Hematopoietic multipotent progenitor cell treated with erythropoietin and hydrocortisone succinate and interleukin-3 and kit ligand, for 8 days (in vitro differentiated cells): Measurements from ENCODE around the gene LRRC17.

ENCODE experiments used
- DNase-seq: peaks from one replicate; pipeline ENCODE4 v3.0.0-alpha.2; 2015

Gene LRRC17

DNA sequence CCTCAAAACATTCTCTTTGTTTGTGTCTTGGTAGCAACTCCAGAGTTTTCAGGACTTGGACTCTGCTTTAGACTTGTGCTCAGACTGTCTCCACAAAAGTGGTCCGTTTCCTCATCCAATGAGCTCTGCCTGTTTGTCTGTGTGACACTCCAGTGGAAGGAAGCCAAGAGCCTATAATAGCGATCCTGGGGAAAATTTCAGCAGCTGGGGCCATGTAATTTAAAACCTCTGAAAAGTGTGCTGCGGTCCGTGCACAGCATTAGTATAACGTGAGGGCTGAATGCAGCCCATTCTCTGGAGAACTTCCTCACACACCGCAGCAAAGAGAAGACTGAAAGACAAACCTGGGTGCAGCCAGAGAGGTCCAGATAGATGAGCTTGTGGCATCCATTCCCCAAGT lies at the start of gene LRRC17:
Gene LRRC17, plus strand, starts transcription at position 259 of the 400 bp plus-strand sequence. CDS start 20,914 bp downstream, outside the sequence.
- DNase-seq: no peak

GRCh38 chr7:102864958-102865357 lies 47.8 kb upstream of the LRRC17 start:
- no peak for DNase-seq

- DNase-seq: no peak
These were observed 46.1 kb upstream of the LRRC17 start for GRCh38 chr7:102866535-102867215.

DNA sequence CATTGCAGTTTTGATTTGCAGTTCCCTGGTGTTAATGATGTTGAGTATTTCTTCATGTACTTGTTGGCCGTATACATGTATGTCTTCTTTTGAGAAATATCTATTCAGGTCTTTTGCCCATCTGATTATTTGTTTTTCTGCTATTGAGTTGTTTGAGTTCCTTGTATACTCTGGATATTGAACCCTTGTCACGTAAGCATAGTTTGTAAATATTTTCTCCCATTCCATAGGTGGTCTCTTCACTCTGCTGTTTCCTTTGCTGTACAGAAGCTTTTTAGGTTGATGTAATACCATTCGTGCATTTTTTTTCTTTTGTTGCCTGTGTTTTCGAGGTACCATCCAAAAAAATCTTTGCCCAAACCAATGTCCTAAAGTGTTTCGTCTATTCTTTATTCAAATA lies 43.6 kb upstream of the LRRC17 start:
- DNase-seq: no peak

DNA sequence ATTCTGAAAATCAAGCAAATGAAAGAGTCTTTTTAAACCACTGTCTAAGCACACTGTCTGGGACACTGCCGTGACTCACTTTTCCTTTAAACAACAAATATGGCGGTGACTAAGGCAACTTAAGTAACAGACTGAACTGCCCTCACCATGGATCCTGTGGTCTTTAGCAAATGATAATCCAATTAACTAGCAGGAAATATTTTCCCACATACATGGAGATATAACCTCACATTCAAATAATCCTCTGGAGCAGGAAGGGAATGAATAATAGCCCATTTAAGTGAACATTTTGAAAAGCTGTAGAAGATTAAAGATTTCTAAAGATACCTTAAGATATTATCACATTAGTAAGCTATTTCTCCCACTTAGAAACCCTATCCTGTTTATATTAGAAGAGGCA lies 40.3 kb upstream of the LRRC17 start:
- no peak for DNase-seq

GRCh38 chr7:102873470-102874165 lies 39.2 kb upstream of the LRRC17 start:
- no peak for DNase-seq

GRCh38 chr7:102874166-102874829 lies 38.5 kb upstream of the LRRC17 start:
- DNase-seq: peak; percentile 11

DNA sequence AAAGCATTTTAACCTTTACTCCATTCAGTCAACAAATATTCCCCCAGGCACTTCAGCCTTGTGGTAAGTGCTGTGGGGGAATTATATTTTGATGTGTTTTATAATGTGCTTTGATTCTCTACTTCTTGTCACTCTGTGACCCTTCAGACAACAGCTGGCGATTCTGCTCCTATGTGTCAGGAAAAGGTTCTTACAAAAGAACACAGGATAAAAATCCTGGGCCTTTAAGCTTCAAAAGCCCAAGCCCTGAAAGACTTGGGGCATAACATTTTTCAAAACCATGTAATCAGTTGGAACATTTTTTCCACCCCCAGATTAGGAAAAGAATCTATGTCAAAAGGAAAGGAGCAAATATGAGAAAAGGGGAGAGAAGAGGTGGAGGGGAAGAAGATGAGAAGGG lies 37.8 kb upstream of the LRRC17 start:
- DNase-seq: no peak

GRCh38 chr7:102875700-102876295 lies 37.0 kb upstream of the LRRC17 start:
- DNase-seq: no peak

GRCh38 chr7:102883098-102883860 lies 29.5 kb upstream of the LRRC17 start:
- no peak for DNase-seq

- DNase-seq: no peak
These were observed 24.1 kb upstream of the LRRC17 start for GRCh38 chr7:102888561-102889233.

DNA sequence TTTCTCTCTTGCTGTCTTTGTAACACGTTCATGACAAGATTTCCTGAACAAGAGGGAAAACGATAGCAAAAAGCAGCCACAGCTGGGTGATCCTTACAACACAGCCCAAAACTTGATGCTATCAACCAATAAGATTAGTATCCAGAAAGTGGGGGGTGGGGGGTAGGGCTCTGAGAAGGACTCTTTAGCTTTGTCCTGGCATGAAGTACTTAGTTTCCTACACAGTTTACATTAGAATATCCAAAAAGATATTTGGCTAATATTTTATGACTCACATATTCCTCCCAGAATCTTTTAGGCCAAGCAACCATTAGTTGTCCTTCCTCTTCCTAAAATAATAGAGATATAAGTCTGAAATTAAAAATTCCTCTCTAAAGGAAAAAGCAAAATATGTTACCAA lies 22.9 kb upstream of the LRRC17 start:
- DNase-seq: no peak

DNA sequence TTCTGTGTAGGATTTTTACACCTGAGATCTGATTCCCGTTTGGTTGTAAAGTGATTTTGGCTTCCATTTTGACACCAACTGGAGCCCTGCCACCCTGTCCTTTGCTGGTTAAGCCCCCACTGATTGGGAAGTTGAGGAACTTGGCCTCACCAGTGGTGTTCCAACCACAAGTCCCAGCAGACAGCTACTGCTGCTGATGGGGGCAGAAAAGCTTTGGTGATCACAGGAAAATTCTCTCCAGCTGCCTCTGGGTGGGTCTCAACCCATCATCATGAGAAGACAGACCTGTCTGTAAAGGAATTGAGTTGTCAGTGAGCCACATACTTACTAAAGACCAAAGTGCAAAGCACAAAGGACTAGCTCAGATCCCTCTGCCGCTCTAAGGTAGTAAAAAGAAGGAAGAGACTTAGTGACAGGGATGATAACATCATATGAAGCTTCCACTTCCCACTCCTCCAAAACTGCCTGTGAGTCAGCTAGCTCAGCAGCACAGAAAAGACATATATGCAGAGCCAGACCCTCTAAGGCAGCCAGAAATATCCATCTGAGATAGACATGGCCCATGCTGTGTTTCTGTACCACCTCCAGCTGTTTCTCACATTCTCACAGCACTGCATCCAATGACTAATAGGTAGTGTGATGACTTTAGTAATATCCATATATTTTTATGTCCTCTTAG lies 22.4 kb upstream of the LRRC17 start:
- DNase-seq: no peak

- no peak for DNase-seq
These were observed 21.7 kb upstream of the LRRC17 start for GRCh38 chr7:102890971-102891692.

- no peak for DNase-seq
These were observed 21.0 kb upstream of the LRRC17 start for GRCh38 chr7:102891693-102892261.

DNA sequence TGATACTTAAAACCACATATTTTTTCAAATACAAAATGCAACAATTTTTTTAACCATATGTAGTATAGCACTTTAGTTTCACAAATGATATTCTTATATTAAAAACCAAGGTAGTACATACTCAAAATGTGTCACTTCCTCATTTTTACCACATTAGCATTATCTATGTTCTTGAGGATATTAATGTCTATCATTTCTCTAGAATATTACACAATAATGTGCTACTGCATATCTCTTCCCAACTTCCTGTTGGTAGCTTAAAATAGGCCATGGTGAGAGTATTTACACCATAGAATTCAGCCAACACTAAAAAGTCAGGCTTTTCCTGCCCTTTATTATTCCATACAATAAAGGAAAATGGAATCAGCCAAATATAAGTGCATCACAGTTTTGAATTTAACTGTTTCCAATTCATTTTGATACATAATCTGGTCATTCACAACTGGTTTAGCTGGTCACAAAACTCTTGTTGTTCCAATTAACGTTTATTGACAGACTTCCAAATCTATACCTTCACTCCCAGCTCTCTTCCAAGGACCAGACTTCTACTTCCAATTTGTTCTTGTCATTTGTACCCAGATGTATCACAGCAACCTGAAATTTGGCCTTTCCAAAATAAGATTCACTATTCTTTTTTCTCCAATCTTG lies 20.0 kb upstream of the LRRC17 start:
- DNase-seq: peak; percentile 40

DNA sequence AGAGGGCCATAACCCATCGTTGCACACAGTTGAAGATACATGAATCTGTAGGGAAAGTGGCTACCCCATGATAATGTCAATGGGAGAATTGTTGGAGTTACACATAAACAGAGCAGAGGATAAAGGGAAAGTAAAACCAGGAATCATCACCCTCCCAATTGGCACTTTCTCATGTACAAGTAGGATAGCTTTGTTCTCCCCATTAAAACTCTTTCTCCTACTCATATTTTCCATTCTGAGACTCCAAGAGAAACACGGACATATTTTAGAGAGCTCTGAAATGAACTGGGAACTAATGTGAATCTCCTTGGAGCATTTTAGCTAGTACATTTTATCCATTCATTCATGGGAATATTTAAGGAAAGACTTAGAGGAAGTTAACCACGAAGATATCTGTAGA lies 17.2 kb upstream of the LRRC17 start:
- no peak for DNase-seq

DNA sequence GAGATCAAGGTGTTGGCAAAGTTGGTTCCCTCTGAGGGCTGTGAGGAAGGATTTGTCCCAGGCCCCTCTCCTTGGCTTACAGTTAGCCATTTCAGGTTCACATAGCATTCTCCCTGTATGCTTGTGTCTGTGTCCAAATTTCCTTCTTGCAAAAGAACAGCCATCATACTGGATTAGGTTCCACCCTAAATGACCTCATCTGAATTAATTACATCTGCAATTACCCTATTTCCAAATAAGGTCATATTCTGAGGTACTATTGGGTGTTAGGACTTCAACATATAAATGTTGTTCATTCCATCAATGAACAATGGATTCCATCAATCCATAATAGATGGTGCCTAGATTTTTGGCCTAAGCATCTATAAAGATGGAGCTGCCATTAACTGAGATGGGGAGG lies 16.2 kb upstream of the LRRC17 start:
- DNase-seq: no peak

GRCh38 chr7:102897211-102897631 lies 15.6 kb upstream of the LRRC17 start:
- no peak for DNase-seq
